ENCODE data around the gene PHF12. TPM values are rescaled to one million over a fixed set of nuclear protein-coding genes. Genes with fewer than 3 reads are reported as not detected.
A peak's percentile ranks its signal among the peaks of the same experiment; 100 is the strongest.

Gene PHF12
- polyA plus RNA-seq, 2 of the 4 experiments (the other 2 are of a cell fraction): 25.3 to 29.9 TPM

DNA sequence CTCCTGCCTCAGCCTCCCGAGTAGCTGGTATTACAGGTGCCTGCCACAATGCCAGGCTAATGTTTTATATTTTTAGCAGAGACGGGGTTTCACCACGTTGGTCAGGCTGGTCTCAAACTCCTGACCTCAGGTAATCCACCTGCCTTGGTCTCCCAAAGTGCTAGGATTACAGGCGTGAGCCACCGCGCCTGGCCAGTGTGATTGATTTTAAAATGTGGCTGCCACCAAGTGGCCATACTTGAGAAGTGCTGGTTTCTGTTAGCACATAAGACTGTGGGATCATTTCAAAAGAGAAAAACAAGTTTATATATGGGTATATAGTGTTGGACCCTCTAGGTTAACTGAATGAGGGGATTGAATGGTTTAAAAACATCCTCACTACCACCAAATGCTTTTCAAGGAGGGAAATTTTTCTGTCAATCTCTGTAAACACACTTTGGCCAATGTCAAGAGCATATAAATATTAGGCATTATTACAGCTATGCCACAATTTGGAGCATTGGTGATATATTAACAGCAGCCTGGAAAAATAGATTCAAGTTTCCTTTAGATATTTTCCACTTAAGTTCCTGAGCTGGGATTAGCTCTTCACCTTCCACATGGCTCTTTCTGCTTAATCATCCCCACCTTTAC lies 34.9 kb downstream of the PHF12 start:
- Histone ChIP-seq H3K4me2 (no peak overlapping the region), H3K27ac (no peak overlapping the region), H3K4me1 (no peaks in the 10 kb centered on the region), H3K9me3 (no peaks in the 10 kb centered on the region), H3K4me3 (no peak overlapping the region)
- POLR2A ChIA-PET: interaction anchor here (0.9 kb wide), 1 partner anchor 153 kb away, joined by 3 read pairs; no protein-coding TSS in a partner anchor
- TF ChIP-seq RAD21 (conservative IDR thresholded peaks at IDR 0.05 in 1 of 2, IDR thresholded peaks at IDR 0.05 in 1 of 2) (peak; percentile 68 to 69), SMC3 (IDR thresholded peaks at IDR 0.05) (peak; percentile 59), BHLHE40 (IDR thresholded peaks at IDR 0.05; ENCODE audit: low read depth, low read length) (no peak)
- TF ChIP-seq, protein P1, sequence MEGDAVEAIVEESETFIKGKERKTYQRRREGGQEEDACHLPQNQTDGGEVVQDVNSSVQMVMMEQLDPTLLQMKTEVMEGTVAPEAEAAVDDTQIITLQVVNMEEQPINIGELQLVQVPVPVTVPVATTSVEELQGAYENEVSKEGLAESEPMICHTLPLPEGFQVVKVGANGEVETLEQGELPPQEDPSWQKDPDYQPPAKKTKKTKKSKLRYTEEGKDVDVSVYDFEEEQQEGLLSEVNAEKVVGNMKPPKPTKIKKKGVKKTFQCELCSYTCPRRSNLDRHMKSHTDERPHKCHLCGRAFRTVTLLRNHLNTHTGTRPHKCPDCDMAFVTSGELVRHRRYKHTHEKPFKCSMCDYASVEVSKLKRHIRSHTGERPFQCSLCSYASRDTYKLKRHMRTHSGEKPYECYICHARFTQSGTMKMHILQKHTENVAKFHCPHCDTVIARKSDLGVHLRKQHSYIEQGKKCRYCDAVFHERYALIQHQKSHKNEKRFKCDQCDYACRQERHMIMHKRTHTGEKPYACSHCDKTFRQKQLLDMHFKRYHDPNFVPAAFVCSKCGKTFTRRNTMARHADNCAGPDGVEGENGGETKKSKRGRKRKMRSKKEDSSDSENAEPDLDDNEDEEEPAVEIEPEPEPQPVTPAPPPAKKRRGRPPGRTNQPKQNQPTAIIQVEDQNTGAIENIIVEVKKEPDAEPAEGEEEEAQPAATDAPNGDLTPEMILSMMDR (IDR thresholded peaks at IDR 0.05): peak; percentile 77
- 45% methylated on average over 6 of the region's 6 CpGs for WGBS (ENCODE audit: missing lambda C conversion rate)
- no peak for FAIRE-seq
- CTCF ChIA-PET: interaction anchor here (0.6 to 38.2 kb wide), 29 partner anchors 8 to 232 kb away, joined by 3 to 685 read pairs (median 4); partner anchors contain the start of genes DHRS13, FLOT2 and TLCD1
- DNase-seq (ENCODE audit: low read depth in 1 of 2, low spot score in 1 of 2): peak; percentile 61 to 63
- peak; percentile 69 to 87 for ATAC-seq

DNA sequence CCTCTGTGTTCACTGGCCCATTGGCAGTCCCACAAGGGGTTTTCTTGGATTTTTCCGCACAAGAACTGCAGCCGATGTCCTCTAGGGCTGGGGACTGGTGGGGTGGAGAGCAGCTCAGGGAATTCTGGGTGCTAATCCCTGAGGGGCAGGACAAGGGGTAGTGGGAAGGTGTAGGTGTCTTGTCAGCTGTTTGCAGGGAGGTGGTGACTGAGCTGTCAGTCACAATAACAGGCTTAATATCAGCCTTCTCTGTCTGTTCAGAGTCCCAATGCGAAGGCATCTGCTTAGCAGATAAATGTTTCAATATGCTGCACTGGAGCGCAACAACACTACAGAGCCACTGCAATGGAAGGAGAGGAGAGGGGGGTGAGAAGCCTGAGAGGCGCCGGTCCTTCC lies 38.4 kb downstream of the PHF12 start:
- Histone ChIP-seq H3K4me2 (no peak overlapping the region), H3K4me1 (peaks cover 15% of the 10 kb centered on the region), H3K4me3 (no peak overlapping the region), H3K27ac (no peak overlapping the region), H3K9me3 (no peaks in the 10 kb centered on the region)
- ChIA-PET POLR2A (interaction anchor here (0.6 kb wide), 1 partner anchor 11 kb away, joined by 5 read pairs; no protein-coding TSS in a partner anchor), CTCF (interaction anchor here (0.5 to 38.2 kb wide), 11 partner anchors 5 to 338 kb away, joined by 3 to 685 read pairs (median 5); partner anchors contain the start of genes DHRS13, FLOT2 and TLCD1)
- FAIRE-seq: no peak
- no peak for TF ChIP-seq KDM5A (IDR thresholded peaks at IDR 0.05)
- TF ChIP-seq SMC3 (IDR thresholded peaks at IDR 0.05): no peak
- TF ChIP-seq, protein P2, sequence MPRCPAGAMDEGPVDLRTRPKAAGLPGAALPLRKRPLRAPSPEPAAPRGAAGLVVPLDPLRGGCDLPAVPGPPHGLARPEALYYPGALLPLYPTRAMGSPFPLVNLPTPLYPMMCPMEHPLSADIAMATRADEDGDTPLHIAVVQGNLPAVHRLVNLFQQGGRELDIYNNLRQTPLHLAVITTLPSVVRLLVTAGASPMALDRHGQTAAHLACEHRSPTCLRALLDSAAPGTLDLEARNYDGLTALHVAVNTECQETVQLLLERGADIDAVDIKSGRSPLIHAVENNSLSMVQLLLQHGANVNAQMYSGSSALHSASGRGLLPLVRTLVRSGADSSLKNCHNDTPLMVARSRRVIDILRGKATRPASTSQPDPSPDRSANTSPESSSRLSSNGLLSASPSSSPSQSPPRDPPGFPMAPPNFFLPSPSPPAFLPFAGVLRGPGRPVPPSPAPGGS (IDR thresholded peaks at IDR 0.05): no peak
- WGBS (ENCODE audit: missing lambda C conversion rate): 95% methylated on average over 6 of the region's 6 CpGs
- DNase-seq (ENCODE audit: low read depth in 1 of 2, low spot score in 1 of 2): no peak
- no peak for ATAC-seq

DNA sequence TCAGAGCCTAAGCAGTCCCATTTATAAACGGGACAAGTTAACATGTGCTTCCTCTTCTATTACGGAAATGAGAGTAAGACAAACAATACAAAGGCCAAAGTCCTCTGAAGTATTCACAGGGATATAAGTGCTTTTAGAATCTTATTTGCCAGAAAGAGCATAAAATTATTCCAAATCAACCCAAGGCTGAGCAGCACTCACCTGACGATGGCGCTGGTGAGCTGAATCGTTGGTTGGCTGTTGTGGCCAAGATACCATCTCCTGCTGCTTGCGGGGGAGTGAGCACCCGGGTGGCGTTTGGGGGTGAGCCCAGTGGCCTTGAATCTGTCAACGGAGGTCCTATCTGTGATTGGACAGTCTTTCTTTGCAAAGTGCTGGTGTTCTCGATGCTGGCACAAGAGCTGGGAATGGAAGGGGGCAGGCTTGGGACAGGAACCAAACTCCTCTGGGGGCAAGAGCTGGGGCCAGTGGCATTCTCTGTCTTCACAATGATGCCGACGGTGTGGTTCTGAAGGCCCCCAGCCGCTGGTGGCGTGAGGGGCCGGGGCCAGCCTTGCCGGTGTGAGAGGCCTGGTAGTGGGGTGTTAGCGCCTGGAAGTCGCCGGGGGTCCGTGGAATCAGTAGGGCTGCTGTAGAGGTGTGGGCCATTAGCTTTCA lies 38.9 kb downstream of the PHF12 start:
- WGBS (ENCODE audit: missing lambda C conversion rate): 74% methylated on average over 20 of the region's 20 CpGs
- Histone ChIP-seq H3K4me1 (peaks cover 15% of the 10 kb centered on the region), H3K4me2 (no peak overlapping the region), H3K27ac (no peak overlapping the region), H3K9me3 (no peaks in the 10 kb centered on the region), H3K4me3 (no peak overlapping the region)
- ChIA-PET POLR2A (interaction anchor here (0.6 kb wide), 1 partner anchor 11 kb away, joined by 5 read pairs; no protein-coding TSS in a partner anchor), CTCF (interaction anchor here (0.5 to 38.2 kb wide), 11 partner anchors 4 to 338 kb away, joined by 3 to 685 read pairs (median 5); partner anchors contain the start of genes DHRS13, FLOT2 and TLCD1)
- peak; percentile 28 for FAIRE-seq
- no peak for TF ChIP-seq NPAS2 (CRISPR knock-in tag; IDR thresholded peaks at IDR 0.05; ENCODE audit: borderline replicate concordance)
- TF ChIP-seq, protein P1 (IDR thresholded peaks at IDR 0.05): peak; percentile 38; the same call in 2 of the 3 replicates
- TF ChIP-seq, protein P3, sequence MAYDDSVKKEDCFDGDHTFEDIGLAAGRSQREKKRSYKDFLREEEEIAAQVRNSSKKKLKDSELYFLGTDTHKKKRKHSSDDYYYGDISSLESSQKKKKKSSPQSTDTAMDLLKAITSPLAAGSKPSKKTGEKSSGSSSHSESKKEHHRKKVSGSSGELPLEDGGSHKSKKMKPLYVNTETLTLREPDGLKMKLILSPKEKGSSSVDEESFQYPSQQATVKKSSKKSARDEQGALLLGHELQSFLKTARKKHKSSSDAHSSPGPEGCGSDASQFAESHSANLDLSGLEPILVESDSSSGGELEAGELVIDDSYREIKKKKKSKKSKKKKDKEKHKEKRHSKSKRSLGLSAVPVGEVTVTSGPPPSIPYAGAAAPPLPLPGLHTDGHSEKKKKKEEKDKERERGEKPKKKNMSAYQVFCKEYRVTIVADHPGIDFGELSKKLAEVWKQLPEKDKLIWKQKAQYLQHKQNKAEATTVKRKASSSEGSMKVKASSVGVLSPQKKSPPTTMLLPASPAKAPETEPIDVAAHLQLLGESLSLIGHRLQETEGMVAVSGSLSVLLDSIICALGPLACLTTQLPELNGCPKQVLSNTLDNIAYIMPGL (CRISPR knock-in tag; IDR thresholded peaks at IDR 0.05; ENCODE audit: borderline replicate concordance): no peak
- TF ChIP-seq PHF8 (IDR thresholded peaks at IDR 0.05; ENCODE audit: borderline replicate concordance, low read depth): no peak
- no peak for TF ChIP-seq CHD2 (IDR thresholded peaks at IDR 0.05; ENCODE audit: low read length, partially characterized antibody)
- TF ChIP-seq, protein P4, sequence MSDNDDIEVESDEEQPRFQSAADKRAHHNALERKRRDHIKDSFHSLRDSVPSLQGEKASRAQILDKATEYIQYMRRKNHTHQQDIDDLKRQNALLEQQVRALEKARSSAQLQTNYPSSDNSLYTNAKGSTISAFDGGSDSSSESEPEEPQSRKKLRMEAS (IDR thresholded peaks at IDR 0.05): no peak
- peak in 1 of 2 experiments; percentile 25; a peak in 1 of 5 replicates for TF ChIP-seq RAD21 (conservative IDR thresholded peaks at IDR 0.05 in 1 of 2, IDR thresholded peaks at IDR 0.05 in 1 of 2)
- no peak for TF ChIP-seq FOSL2 (IDR thresholded peaks at IDR 0.05)
- TF ChIP-seq FOSL2 (CRISPR knock-in tag; IDR thresholded peaks at IDR 0.05): no peak
- no peak for TF ChIP-seq SMC3 (IDR thresholded peaks at IDR 0.05)
- peak in 1 of 2 experiments; percentile 65; a peak in 3 of 6 replicates for ATAC-seq
- DNase-seq (ENCODE audit: low read depth in 1 of 2, low spot score in 1 of 2): peak in 1 of 2 experiments; percentile 40

Measured in A549 (cell line).